Colonic mucosa (tissue), 4 donors: Measurements from ENCODE around the gene ENAM. TPM values are rescaled to one million over a fixed set of nuclear protein-coding genes. Genes with fewer than 3 reads are reported as not detected.
"Not testable (repeated sequence)": the region's sequence is repeated elsewhere in the genome, so short reads cannot be mapped to it uniquely, and the experiment has no call there.

Experiments used
- DNase-seq: peaks from one replicate; pipeline ENCODE4 v3.0.0-alpha.2; 2020
- H3K27ac ChIP-seq: fragments of 200-600 bp; one replicate; pipeline ENCODE4 v1.8.0; 2021
- H3K27me3 ChIP-seq: fragments of 200-600 bp; one replicate; pipeline ENCODE4 v1.8.0; 2021
- H3K36me3 ChIP-seq: fragments of 200-600 bp; one replicate; pipeline ENCODE4 v1.8.0; 2021
- H3K4me1 ChIP-seq: fragments of 200-600 bp; one replicate; pipeline ENCODE4 v1.8.0; 2021; ENCODE audit warnings: mild to moderate bottlenecking
- H3K4me3 ChIP-seq: fragments of 200-600 bp; one replicate; pipeline ENCODE4 v1.8.0; 2021
- H3K9ac ChIP-seq, 2 donors: one replicate each; pipeline ENCODE4 v1.7.0; 2013; ENCODE audit warnings: control low read depth in 2 of 2, low read depth in 2 of 2, low read length in 2 of 2
- H3K9me3 ChIP-seq: fragments of 200-600 bp; one replicate; pipeline ENCODE4 v1.8.0; 2021
- intact Hi-C: fragments of 100-400 bp; cut with DNase I; formaldehyde crosslinking; loops from one replicate; pipeline ENCODE4 v1.14.1; 2022
- total RNA-seq, 2 donors: library from RNA; stranded (reverse); fragmentation: NEBNext Ultra II Directional in 1 of 2; extraction: Animal tissue kit (Norgen Biotek cat#: 25700) in 1 of 2; gene quantifications; one replicate each; pipeline ENCODE4 v1.2.1, GENCODE V29; 2021
- TF ChIP-seq, protein P1 (sequence below): fragments of 200-600 bp; IDR thresholded peaks from one replicate; pipeline ENCODE4 v1.8.0; 2022; ENCODE audit warnings: antibody characterized with exemption, mild to moderate bottlenecking
- donor health status: healthy.
- donor health status: DM: no; HTN: no; CAD: no.
- donor health status: DM: no; HTN: no; CAD: no.

Gene ENAM
- total RNA-seq, 2 donors from 2014 or later, result not detected

DNA sequence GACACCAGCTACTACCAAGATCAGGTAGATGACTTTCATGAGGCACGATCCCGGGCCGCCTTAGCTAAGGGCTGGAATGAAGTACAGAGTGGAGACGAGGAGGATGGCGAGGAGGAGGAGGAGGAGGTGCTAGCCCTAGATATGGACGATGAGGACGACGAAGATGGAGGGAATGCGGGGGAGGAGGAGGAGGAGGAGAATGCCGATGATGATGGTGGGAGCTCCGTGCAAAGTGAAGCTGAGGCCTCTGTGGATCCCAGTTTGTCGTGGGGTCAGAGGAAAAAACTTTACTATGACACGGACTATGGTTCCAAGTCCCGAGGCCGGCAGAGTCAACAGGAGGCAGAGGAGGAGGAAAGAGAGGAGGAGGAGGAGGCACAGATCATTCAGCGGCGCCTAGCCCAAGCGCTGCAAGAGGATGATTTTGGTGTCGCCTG lies 60.3 kb downstream of the ENAM start:
- no peaks in the 10 kb centered on the region for H3K9me3 ChIP-seq
- DNase-seq, result peak; percentile 41
- intact Hi-C loops, result no loop called here

DNA sequence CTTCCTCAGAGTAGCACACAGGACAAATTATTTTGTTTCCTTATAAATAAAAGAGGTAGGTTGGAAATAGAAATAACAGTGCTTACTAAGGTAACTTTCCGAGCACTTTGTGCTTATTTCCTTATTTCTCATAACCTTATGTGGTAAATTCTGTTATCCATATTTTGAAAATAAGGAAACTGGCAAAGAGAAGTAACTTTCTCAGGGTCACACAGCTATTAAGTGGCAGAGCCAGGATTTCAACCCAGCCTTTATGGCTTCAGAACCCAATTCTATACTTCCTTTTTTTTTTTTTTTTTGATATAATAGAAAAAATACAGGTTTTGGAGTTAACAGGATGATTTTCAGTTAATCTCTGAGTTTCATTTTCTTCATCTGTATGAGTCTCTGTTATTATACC lies 63.1 kb downstream of the ENAM start:
- Histone ChIP-seq H3K4me1 (peaks cover 14% of the 10 kb centered on the region), H3K27me3 (no peaks in the 10 kb centered on the region), H3K4me3 (no peak overlapping the region), H3K27ac (no peak overlapping the region), H3K9ac (no peak overlapping the region), H3K9me3 (no peaks in the 10 kb centered on the region), H3K36me3 (no peaks in the 10 kb centered on the region)
- intact Hi-C loops, result no loop called here
- no peak for DNase-seq
- TF ChIP-seq, protein P1, sequence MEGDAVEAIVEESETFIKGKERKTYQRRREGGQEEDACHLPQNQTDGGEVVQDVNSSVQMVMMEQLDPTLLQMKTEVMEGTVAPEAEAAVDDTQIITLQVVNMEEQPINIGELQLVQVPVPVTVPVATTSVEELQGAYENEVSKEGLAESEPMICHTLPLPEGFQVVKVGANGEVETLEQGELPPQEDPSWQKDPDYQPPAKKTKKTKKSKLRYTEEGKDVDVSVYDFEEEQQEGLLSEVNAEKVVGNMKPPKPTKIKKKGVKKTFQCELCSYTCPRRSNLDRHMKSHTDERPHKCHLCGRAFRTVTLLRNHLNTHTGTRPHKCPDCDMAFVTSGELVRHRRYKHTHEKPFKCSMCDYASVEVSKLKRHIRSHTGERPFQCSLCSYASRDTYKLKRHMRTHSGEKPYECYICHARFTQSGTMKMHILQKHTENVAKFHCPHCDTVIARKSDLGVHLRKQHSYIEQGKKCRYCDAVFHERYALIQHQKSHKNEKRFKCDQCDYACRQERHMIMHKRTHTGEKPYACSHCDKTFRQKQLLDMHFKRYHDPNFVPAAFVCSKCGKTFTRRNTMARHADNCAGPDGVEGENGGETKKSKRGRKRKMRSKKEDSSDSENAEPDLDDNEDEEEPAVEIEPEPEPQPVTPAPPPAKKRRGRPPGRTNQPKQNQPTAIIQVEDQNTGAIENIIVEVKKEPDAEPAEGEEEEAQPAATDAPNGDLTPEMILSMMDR, result no peak

More for the DNA sequence above, 60.3 kb downstream of the ENAM start:
- TF ChIP-seq, protein P1, result no peak
- peak overlapping the region; percentile 82 for H3K4me3 ChIP-seq
- H3K36me3 ChIP-seq, result no peaks in the 10 kb centered on the region
- H3K4me1 ChIP-seq, result peaks cover 14% of the 10 kb centered on the region
- peak overlapping the region; percentile 91 to 97 for H3K9ac ChIP-seq
- H3K27me3 ChIP-seq, result no peaks in the 10 kb centered on the region
- peak overlapping the region; percentile 94 for H3K27ac ChIP-seq

DNA sequence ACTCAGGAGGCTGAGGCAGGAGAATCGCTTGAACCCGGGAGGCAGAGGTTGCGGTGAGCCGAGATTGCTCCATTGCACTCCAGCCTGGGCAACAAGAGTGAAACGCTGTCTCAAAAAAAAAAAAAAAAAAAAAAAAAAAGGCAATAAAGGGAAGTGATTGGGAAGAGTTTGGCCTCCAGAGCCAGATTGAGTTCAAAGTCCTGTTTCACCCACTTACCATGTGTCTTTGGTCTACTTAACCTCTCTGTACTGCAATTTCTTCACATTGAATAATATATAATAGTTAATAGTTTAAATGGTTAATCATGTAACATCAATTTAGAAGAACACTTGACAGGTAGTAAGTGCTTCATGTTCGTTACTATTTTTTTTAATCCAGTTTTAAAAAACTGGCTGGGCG lies 66.1 kb downstream of the ENAM start:
- DNase-seq, H3K9me3 ChIP-seq: not testable (repeated sequence)

More for the DNA sequence above, 66.1 kb downstream of the ENAM start:
- H3K4me1 ChIP-seq, H3K36me3 ChIP-seq, intact Hi-C loops, H3K27ac ChIP-seq, H3K9ac ChIP-seq, H3K4me3 ChIP-seq, H3K27me3 ChIP-seq: not testable (repeated sequence)

Other genes starting within 250 kb of the ENAM start
- gene SMR3B, start 245.6 kb upstream of the ENAM start, total RNA-seq, result not detected
- not detected for gene OPRPN, start 230.8 kb upstream of the ENAM start, total RNA-seq
- gene MUC7, start 156.5 kb upstream of the ENAM start, total RNA-seq, result not detected
- not detected for gene AMTN, start 110.2 kb upstream of the ENAM start, total RNA-seq
- not detected for gene AMBN, start 36.5 kb upstream of the ENAM start, total RNA-seq
- gene JCHAIN, start 37.8 kb downstream of the ENAM start, total RNA-seq, result 100 to 1,000 TPM; 392 to 396 TPM
- gene UTP3, start 59.8 kb downstream of the ENAM start, total RNA-seq, result 10 to 100 TPM; 20.0 to 22.8 TPM
- 10 to 100 TPM; 28.8 to 29.4 TPM for gene RUFY3, start 93.2 kb downstream of the ENAM start, total RNA-seq
- gene GRSF1, start 211.1 kb downstream of the ENAM start, total RNA-seq, result 100 to 1,000 TPM in 1 of 2 donors, 10 to 100 TPM in 1; 91.0 to 108 TPM